ENCODE measurements around the gene ZFP64. TPM values are rescaled to one million over a fixed set of nuclear protein-coding genes. Genes with fewer than 3 reads are reported as not detected.
A peak's percentile ranks its signal among the peaks of the same experiment; 100 is the strongest.
"Not testable (repeated sequence)": the region's sequence is repeated elsewhere in the genome, so short reads cannot be mapped to it uniquely, and the experiment has no call there.

ZFP64 gene
- total RNA-seq, 1 experiment from 2014 or later = 33.5 TPM

DNA sequence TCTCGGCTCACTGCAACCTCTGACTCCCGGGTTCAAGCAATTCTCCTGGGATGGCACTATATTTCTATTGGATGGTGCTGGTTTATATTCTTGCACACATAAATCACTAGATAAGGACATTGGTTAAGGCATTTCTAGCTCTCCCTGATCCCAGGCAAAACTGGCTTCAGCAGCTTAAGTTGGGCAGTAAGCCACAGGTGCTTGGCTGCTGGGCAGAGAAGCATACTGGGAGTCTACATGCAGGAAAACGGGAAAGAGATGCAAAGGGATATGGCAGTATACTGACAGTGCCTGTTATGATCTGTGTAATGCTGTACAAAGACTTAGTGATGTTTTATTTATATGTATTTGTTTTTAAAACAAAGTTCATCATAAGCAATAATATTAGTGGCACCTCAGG is 33.3 kb upstream of the ZFP64 start:
- intact Hi-C loops (cut with micrococcal nuclease; ENCODE audit: unreplicated experiment) = no loop called here
- H3K27ac ChIP-seq (ENCODE audit: low read depth, low read length, poor library complexity, severe bottlenecking) = no peak overlapping the region
- H3K9me3 ChIP-seq (ENCODE audit: low read depth, low read length, poor library complexity, severe bottlenecking) = peaks cover 15% of the 10 kb centered on the region
- no TSS peak for BruUV-seq (replicated peaks)
- TF ChIP-seq EZH2 (IDR thresholded peaks at IDR 0.05; ENCODE audit: borderline replicate concordance, low read depth, low read length, poor library complexity, severe bottlenecking) = no peak
- no peak for TF ChIP-seq CTCF (conservative IDR thresholded peaks at IDR 0.05; ENCODE audit: low read depth, low read length)
- POLR2A ChIA-PET (ENCODE audit: low non-redundant PET) = no interaction called here
- no peaks in the 10 kb centered on the region for H3K36me3 ChIP-seq (ENCODE audit: insufficient read depth, low read length, poor library complexity, severe bottlenecking)
- no peak overlapping the region for H3K4me3 ChIP-seq (ENCODE audit: low read depth, low read length, poor library complexity, severe bottlenecking)
- H3K4me1 ChIP-seq (ENCODE audit: insufficient read depth, low read length, poor library complexity, severe bottlenecking) = peaks cover 13% of the 10 kb centered on the region
- no peak for DNase-seq (ENCODE audit: low spot score)
- H3K27me3 ChIP-seq (replicated peaks; ENCODE audit: insufficient read depth, low read depth, low read length, poor library complexity) = no peaks in the 10 kb centered on the region
- CTCF ChIA-PET = no interaction called here

DNA sequence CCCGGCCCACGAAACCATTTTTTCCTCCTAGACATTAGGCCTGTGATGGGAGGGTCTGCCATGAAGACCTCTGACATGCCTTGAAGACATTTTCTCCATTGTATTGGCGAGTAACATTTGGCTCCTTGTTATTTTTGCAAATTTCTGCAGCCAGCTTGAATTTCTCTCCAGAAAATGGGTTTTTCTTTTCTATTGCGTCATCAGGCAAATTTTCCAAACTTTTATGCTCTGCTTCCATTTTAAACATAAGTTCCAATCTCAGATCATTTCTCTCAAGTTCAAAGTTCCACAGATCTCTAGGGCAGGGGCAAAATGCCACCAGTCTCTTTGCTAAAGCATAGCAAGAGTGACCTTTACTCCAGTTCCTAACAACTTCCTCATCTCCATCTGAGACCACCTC is 29.8 kb upstream of the ZFP64 start:
- H3K4me3 ChIP-seq (ENCODE audit: low read depth, low read length, poor library complexity, severe bottlenecking); BruUV-seq (replicated peaks); H3K27ac ChIP-seq (ENCODE audit: low read depth, low read length, poor library complexity, severe bottlenecking); H3K4me1 ChIP-seq (ENCODE audit: insufficient read depth, low read length, poor library complexity, severe bottlenecking); H3K36me3 ChIP-seq (ENCODE audit: insufficient read depth, low read length, poor library complexity, severe bottlenecking); POLR2A ChIA-PET (ENCODE audit: low non-redundant PET); H3K27me3 ChIP-seq (replicated peaks; ENCODE audit: insufficient read depth, low read depth, low read length, poor library complexity); intact Hi-C loops (cut with micrococcal nuclease; ENCODE audit: unreplicated experiment); DNase-seq (ENCODE audit: low spot score); CTCF ChIA-PET: not testable (repeated sequence)
- H3K9me3 ChIP-seq (ENCODE audit: low read depth, low read length, poor library complexity, severe bottlenecking) = peaks cover 18% of the 10 kb centered on the region

GRCh38 chr20:52220891-52221290 is 29.3 kb upstream of the ZFP64 start:
- H3K27me3 ChIP-seq (replicated peaks; ENCODE audit: insufficient read depth, low read depth, low read length, poor library complexity); H3K4me3 ChIP-seq (ENCODE audit: low read depth, low read length, poor library complexity, severe bottlenecking); H3K36me3 ChIP-seq (ENCODE audit: insufficient read depth, low read length, poor library complexity, severe bottlenecking); BruUV-seq (replicated peaks); H3K27ac ChIP-seq (ENCODE audit: low read depth, low read length, poor library complexity, severe bottlenecking); intact Hi-C loops (cut with micrococcal nuclease; ENCODE audit: unreplicated experiment); CTCF ChIA-PET; POLR2A ChIA-PET (ENCODE audit: low non-redundant PET); H3K4me1 ChIP-seq (ENCODE audit: insufficient read depth, low read length, poor library complexity, severe bottlenecking); DNase-seq (ENCODE audit: low spot score): not testable (repeated sequence)
- peaks cover 18% of the 10 kb centered on the region for H3K9me3 ChIP-seq (ENCODE audit: low read depth, low read length, poor library complexity, severe bottlenecking)

DNA sequence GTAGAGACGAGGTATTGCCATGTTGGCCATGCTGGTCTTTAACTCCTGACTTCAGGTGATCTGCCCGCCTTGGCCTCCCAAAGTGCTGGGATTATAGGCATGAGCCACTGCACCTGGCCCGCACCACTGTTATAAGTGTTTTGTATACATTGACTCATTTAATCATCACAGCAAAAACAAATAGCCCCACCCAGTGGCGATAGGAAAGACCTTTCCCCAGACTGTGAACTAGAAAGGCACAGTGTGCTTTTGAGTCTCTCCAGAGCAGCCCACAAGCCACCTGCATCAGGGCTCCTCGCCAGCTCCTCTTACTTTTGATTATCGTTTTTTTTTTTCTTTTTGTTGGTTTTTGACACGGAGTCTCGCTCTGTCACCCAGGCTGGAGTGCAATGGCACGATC is 27.9 kb upstream of the ZFP64 start:
- H3K36me3 ChIP-seq (ENCODE audit: insufficient read depth, low read length, poor library complexity, severe bottlenecking) = no peaks in the 10 kb centered on the region
- DNase-seq (ENCODE audit: low spot score) = peak; percentile 22
- no TSS peak for BruUV-seq (replicated peaks)
- CTCF ChIA-PET = no interaction called here
- no peak overlapping the region for H3K4me3 ChIP-seq (ENCODE audit: low read depth, low read length, poor library complexity, severe bottlenecking)
- no peaks in the 10 kb centered on the region for H3K4me1 ChIP-seq (ENCODE audit: insufficient read depth, low read length, poor library complexity, severe bottlenecking)
- H3K27me3 ChIP-seq (replicated peaks; ENCODE audit: insufficient read depth, low read depth, low read length, poor library complexity) = no peaks in the 10 kb centered on the region
- intact Hi-C loops (cut with micrococcal nuclease; ENCODE audit: unreplicated experiment) = no loop called here
- TF ChIP-seq CTCF (conservative IDR thresholded peaks at IDR 0.05; ENCODE audit: low read depth, low read length) = 0 out of 2 replicates have a peak, but pooled peaks have one; percentile 19
- TF ChIP-seq EZH2 (IDR thresholded peaks at IDR 0.05; ENCODE audit: borderline replicate concordance, low read depth, low read length, poor library complexity, severe bottlenecking) = no peak
- POLR2A ChIA-PET (ENCODE audit: low non-redundant PET) = no interaction called here
- H3K27ac ChIP-seq (ENCODE audit: low read depth, low read length, poor library complexity, severe bottlenecking) = no peak overlapping the region
- peaks cover 18% of the 10 kb centered on the region for H3K9me3 ChIP-seq (ENCODE audit: low read depth, low read length, poor library complexity, severe bottlenecking)
